ENCODE measurements around the gene PHOX2A. TPM values are rescaled to one million over a fixed set of nuclear protein-coding genes. Genes with fewer than 3 reads are reported as not detected.

The PHOX2A gene
- total RNA-seq, 1 donor = not detected

- peaks cover 10% of the 10 kb centered on the region for H3K4me1 ChIP-seq (ENCODE audit: insufficient read depth, low read length)
- peaks cover 2% of the 10 kb centered on the region for H3K27me3 ChIP-seq (ENCODE audit: insufficient read depth, low read length)
- no peak overlapping the region for H3K4me3 ChIP-seq (ENCODE audit: low read length)
- H3K9me3 ChIP-seq (ENCODE audit: low read depth, low read length) = no peaks in the 10 kb centered on the region
Measured at GRCh38 chr11:72259490-72259889, 15.5 kb upstream of the PHOX2A start.

DNA sequence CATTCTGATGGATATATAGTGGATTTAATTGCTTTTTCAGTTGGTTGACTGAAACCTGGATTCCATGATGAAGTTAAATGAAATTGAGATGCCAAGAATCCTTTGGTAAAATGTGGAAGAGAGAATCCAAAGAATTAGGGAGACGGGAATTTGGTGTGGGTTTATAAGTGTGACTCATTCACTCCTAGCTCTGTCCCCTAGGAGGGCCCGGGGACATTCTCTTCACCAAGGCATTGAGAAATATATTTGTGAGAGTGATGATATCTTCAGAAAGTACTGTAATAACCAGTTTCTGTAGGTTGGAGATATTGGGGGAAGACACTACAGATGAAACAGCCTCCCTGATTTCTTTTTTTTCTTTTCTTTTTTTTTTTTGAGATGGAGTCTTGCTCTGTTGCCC, 13.6 kb upstream of the PHOX2A start:
- Histone ChIP-seq H3K4me1 (ENCODE audit: insufficient read depth, low read length) (no peaks in the 10 kb centered on the region), H3K9me3 (ENCODE audit: low read depth, low read length) (no peaks in the 10 kb centered on the region), H3K4me3 (ENCODE audit: low read length) (no peak overlapping the region), H3K27me3 (ENCODE audit: insufficient read depth, low read length) (peaks cover 5% of the 10 kb centered on the region)

DNA sequence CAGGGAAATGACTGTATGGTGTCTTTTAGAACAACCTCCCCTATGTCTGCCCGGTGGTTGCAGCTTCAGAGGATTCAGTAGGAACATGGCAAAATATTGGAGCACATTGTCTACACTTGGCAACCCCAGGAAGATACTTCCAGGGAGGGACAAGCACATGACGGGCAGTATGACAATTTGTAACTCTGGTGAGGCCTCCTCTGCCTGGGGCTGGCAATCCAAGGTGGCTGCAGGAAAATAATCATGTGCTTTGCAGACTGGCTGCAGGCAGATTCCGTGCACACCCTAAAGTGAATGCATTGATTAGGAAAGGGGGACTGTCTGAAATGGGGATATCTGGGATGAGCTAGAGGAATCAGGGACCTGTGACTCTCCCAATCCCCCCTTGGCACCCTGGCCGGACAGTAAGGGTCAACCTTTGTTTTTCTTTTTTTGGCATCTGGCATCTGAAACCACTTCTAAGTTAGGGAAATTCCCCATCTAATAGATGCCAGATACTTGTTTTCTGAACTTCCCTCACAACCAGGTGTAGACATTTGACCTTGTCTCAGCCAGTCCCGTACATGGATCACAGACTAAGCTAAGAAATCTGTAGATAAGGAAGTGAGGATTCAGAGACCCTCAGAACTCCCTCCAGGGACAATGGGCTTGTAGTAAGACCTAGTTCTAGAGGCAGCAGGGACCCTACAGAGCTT, 10.5 kb upstream of the PHOX2A start:
- Histone ChIP-seq H3K4me1 (ENCODE audit: insufficient read depth, low read length) (no peaks in the 10 kb centered on the region), H3K27me3 (ENCODE audit: insufficient read depth, low read length) (peaks cover 3% of the 10 kb centered on the region), H3K4me3 (ENCODE audit: low read length) (no peak overlapping the region), H3K9me3 (ENCODE audit: low read depth, low read length) (no peaks in the 10 kb centered on the region)

- Histone ChIP-seq H3K9me3 (ENCODE audit: low read depth, low read length) (no peaks in the 10 kb centered on the region), H3K4me1 (ENCODE audit: insufficient read depth, low read length) (no peaks in the 10 kb centered on the region), H3K27me3 (ENCODE audit: insufficient read depth, low read length) (peaks cover 5% of the 10 kb centered on the region), H3K4me3 (ENCODE audit: low read length) (no peak overlapping the region)
Measured at GRCh38 chr11:72253392-72253791, 9.4 kb upstream of the PHOX2A start.

DNA sequence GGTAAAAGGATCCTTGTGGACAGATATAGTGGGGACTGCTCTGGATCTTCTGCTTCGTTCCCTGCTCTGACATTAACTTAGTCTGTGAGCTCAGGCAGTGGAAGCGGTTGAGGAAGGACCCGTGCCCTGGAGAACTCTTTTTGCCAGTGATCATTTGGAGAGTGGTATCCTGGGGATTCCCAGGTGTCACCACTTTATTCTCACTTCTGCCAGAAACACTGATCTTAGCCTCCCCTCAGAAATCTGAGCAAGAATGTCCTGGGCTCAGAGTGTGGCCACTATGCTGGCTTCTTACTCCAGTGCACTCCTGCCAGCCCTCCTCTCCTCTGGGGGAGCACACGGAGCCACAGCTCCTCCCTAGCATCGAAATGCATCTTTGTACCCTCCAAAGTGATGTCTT, 7.6 kb upstream of the PHOX2A start:
- Histone ChIP-seq H3K9me3 (ENCODE audit: low read depth, low read length) (no peaks in the 10 kb centered on the region), H3K27me3 (ENCODE audit: insufficient read depth, low read length) (peaks cover 19% of the 10 kb centered on the region), H3K4me3 (ENCODE audit: low read length) (no peak overlapping the region)

GRCh38 chr11:72250661-72251464, 6.9 kb upstream of the PHOX2A start:
- Histone ChIP-seq H3K4me1 (ENCODE audit: insufficient read depth, low read length) (no peaks in the 10 kb centered on the region), H3K9me3 (ENCODE audit: low read depth, low read length) (no peaks in the 10 kb centered on the region), H3K4me3 (ENCODE audit: low read length) (no peak overlapping the region), H3K27me3 (ENCODE audit: insufficient read depth, low read length) (peaks cover 26% of the 10 kb centered on the region)

More for the DNA sequence above, 7.6 kb upstream of the PHOX2A start:
- no peaks in the 10 kb centered on the region for H3K4me1 ChIP-seq (ENCODE audit: insufficient read depth, low read length)

DNA sequence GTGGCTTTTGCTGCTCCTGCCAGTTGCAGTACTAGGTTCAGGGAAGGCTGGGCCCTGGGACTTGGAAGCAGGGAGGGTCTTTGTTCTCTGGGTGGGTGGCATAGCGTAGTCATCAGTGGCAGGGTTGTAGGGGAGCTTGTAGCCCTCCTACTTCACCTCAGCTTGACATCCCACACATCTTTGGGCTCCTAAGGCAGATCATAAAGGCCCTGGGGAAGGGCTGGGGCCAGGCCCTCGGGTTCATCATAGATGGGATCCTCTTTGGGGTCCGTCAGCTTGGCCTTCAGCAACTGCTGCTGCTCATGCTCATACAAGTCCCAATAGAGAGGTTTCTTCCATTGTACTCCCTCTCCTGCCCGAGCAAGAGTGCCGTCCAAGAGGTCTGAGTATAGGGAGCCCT, 6.0 kb upstream of the PHOX2A start:
- Histone ChIP-seq H3K27me3 (ENCODE audit: insufficient read depth, low read length) (peaks cover 36% of the 10 kb centered on the region), H3K4me3 (ENCODE audit: low read length) (no peak overlapping the region), H3K9me3 (ENCODE audit: low read depth, low read length) (no peaks in the 10 kb centered on the region), H3K4me1 (ENCODE audit: insufficient read depth, low read length) (no peaks in the 10 kb centered on the region)

GRCh38 chr11:72247584-72247983, 3.6 kb upstream of the PHOX2A start:
- H3K4me1 ChIP-seq (ENCODE audit: insufficient read depth, low read length) = peaks cover 5% of the 10 kb centered on the region
- no peak overlapping the region for H3K4me3 ChIP-seq (ENCODE audit: low read length)
- peaks cover 51% of the 10 kb centered on the region for H3K27me3 ChIP-seq (ENCODE audit: insufficient read depth, low read length)

GRCh38 chr11:72245263-72245816, 1.4 kb upstream of the PHOX2A start:
- Histone ChIP-seq H3K4me1 (ENCODE audit: insufficient read depth, low read length) (peaks cover 12% of the 10 kb centered on the region), H3K27me3 (ENCODE audit: insufficient read depth, low read length) (peaks cover 70% of the 10 kb centered on the region), H3K9me3 (ENCODE audit: low read depth, low read length) (no peaks in the 10 kb centered on the region), H3K4me3 (ENCODE audit: low read length) (no peak overlapping the region)

More at GRCh38 chr11:72247584-72247983, 3.6 kb upstream of the PHOX2A start:
- H3K9me3 ChIP-seq (ENCODE audit: low read depth, low read length) = no peaks in the 10 kb centered on the region

- H3K4me1 ChIP-seq (ENCODE audit: insufficient read depth, low read length) = peaks cover 18% of the 10 kb centered on the region
- no peak overlapping the region for H3K4me3 ChIP-seq (ENCODE audit: low read length)
- H3K27me3 ChIP-seq (ENCODE audit: insufficient read depth, low read length) = peaks cover 74% of the 10 kb centered on the region
- H3K9me3 ChIP-seq (ENCODE audit: low read depth, low read length) = no peaks in the 10 kb centered on the region
Measured at GRCh38 chr11:72244361-72245262, 636 bp upstream of the PHOX2A start.

DNA sequence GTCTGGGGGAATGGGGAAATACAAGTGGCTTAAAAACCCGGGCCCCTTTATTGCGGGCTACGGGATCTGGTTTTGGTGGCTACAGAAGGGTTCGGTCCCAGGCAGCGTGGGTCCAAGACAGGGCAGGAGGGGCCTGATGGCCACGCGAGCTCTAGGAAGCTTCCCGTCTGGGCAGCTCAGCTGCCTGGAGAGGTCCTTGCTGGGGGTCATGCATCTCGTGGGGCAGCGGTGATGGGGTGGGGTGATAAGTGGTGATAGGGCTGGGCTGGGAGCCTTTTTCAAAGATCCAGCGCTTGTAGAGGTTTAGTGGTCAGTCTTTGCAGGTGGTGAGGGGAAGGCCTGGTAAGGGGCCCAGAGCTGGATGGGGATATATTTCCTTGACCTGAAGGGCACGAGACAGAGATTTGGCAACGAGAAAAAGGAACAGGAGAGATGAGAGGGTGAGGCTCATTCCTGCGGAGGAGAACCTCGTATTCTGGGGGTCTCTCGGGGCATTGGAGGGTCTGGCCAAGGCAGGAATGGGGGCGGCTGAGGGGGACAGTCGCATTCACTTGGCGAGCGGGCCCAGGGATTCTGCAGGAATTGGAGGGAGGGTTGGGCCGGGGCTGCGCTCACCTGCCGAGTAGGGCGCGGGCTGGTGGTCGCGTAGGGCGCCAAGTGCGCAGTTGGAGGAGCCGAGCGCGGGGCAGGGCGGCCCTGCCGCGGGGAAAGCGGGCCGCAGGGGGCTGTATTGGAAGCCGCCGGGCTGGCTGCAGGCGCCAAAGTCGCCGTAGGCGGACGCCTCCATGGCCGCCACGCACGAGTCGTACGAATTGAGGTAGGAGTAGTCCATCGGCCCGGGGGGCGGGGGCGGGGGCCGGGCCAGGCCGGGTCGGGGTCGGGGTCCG, 560 bp downstream of the PHOX2A start:
- H3K4me3 ChIP-seq (ENCODE audit: low read length) = no peak overlapping the region
- H3K9me3 ChIP-seq (ENCODE audit: low read depth, low read length) = no peaks in the 10 kb centered on the region
- peaks cover 81% of the 10 kb centered on the region for H3K27me3 ChIP-seq (ENCODE audit: insufficient read depth, low read length)
- peaks cover 26% of the 10 kb centered on the region for H3K4me1 ChIP-seq (ENCODE audit: insufficient read depth, low read length)

GRCh38 chr11:72242141-72242540, 1.8 kb downstream of the PHOX2A start:
- no peaks in the 10 kb centered on the region for H3K9me3 ChIP-seq (ENCODE audit: low read depth, low read length)
- H3K27me3 ChIP-seq (ENCODE audit: insufficient read depth, low read length) = peaks cover 73% of the 10 kb centered on the region
- peaks cover 26% of the 10 kb centered on the region for H3K4me1 ChIP-seq (ENCODE audit: insufficient read depth, low read length)
- no peak overlapping the region for H3K4me3 ChIP-seq (ENCODE audit: low read length)

DNA sequence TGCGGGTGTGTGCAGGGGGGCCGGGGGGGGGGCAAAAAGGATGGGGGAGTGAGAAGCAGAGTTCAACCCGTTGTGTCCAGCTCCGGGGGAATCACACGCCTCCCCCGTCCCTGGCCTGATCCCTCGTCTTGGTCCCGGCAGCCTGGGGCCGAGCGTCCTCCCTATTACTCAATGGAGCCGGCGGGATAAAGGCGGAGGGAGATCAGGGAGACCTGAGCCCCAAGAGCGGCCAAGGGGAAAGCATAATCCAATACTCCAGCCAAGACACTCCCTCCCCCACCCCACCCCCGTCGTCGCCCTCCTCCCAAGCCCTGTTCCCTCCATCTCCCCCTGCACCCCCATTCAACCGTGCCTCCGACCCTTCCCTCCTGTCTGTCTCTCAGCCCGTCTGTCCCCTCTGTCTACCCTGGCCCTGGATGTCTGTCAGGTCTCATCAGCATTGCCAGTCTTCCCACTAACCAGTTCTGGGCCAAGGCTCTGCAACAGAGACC, 2.6 kb downstream of the PHOX2A start:
- no peak overlapping the region for H3K4me3 ChIP-seq (ENCODE audit: low read length)
- no peaks in the 10 kb centered on the region for H3K9me3 ChIP-seq (ENCODE audit: low read depth, low read length)
- peaks cover 64% of the 10 kb centered on the region for H3K27me3 ChIP-seq (ENCODE audit: insufficient read depth, low read length)
- H3K4me1 ChIP-seq (ENCODE audit: insufficient read depth, low read length) = peaks cover 26% of the 10 kb centered on the region

Measured in mononuclear cell (primary cell).